ENCODE measurements around the gene DOK3.

- TF ChIP-seq TAF1 (IDR thresholded peaks at IDR 0.05; ENCODE audit: borderline replicate concordance, insufficient read depth, low read length) (no peak), REST (IDR thresholded peaks at IDR 0.05; ENCODE audit: insufficient read depth in 1 of 2, low read depth in 2 of 2, low read length in 2 of 2) (no peak), POLR2AphosphoS5 (IDR thresholded peaks at IDR 0.05; ENCODE audit: low read depth, low read length) (no peak; the same call in 1 of the 2 replicates), SIN3A (IDR thresholded peaks at IDR 0.05; ENCODE audit: borderline replicate concordance, insufficient read depth, low read length) (no peak; the same call in 1 of the 2 replicates)
These were observed 36.7 kb upstream of the DOK3 start for GRCh38 chr5:177546258-177546741.

All from PFSK-1 (cell line).